Mammary epithelial cell (primary cell): ENCODE data around the gene COL4A6.

Experiments used
- CTCF ChIP-seq, 2 donors: IDR thresholded peaks in 1 of 2; conservative IDR thresholded peaks in 1 of 2; 2 replicates each; pipeline ENCODE4 v1.5.1; 2011 to 2012; ENCODE audit warnings: inconsistent platforms in 2 of 2, low read length in 2 of 2, mild to moderate bottlenecking in 2 of 2, control low read depth in 1 of 2, low read depth in 1 of 2; ENCODE audit not compliant: insufficient read depth in 1 of 2; ENCODE audit errors: extremely low read depth in 1 of 2
- EZH2 ChIP-seq: IDR thresholded peaks from 2 replicates; pipeline ENCODE4 v1.6.1; 2012; ENCODE audit warnings: low read length, inconsistent platforms, borderline replicate concordance

- no peak for TF ChIP-seq CTCF (conservative IDR thresholded peaks at IDR 0.05 in 1 of 2, IDR thresholded peaks at IDR 0.05 in 1 of 2; ENCODE audit: extremely low read depth in 1 of 2, insufficient read depth in 1 of 2, low read depth in 1 of 2, low read length in 2 of 2)
- TF ChIP-seq EZH2 = no peak
Measured at GRCh38 chrX:108270739-108271396, 167.4 kb downstream of the COL4A6 start.
